H1 (cell line): ENCODE data around the gene UBE2E3. TPM values are rescaled to one million over a fixed set of nuclear protein-coding genes. Genes with fewer than 3 reads are reported as not detected.

Source experiments
- CTCF ChIA-PET: fragments of 300-600 bp; sonication (Branson Sonifier 250); formaldehyde crosslinking; loops from one replicate; lab custom pipeline; 2021; ENCODE audit not compliant: partially characterized antibody; lab: Charles Lee
- POLR2A ChIA-PET: fragments of 300-600 bp; sonication (Branson Sonifier 250); formaldehyde crosslinking; loops from one replicate; lab custom pipeline; 2021; ENCODE audit warnings: inconsistent platforms; ENCODE audit not compliant: partially characterized antibody; lab: Charles Lee
- DNase-seq, 2 experiments: peaks; one replicate each; pipeline versions ENCODE4 v3.0.0 to v3.0.0-alpha.2; 2010 to 2022; ENCODE audit warnings: low spot score in 2 of 2, low read depth in 1 of 2, mixed read lengths in 1 of 2
- FAIRE-seq: peaks from 2 replicates; lab custom pipeline; 2011; peaks lifted over from hg19 to GRCh38; lab: Jason Lieb, UNC
- H2AFZ ChIP-seq: 2 replicates; pipeline ENCODE4 v1.8.1; 2012; ENCODE audit warnings: low read length, inconsistent platforms
- H2AK5ac ChIP-seq: 2 replicates; pipeline ENCODE4 v1.6.1; 2013; ENCODE audit warnings: low read depth, low read length
- H2BK120ac ChIP-seq: replicated peaks from 2 replicates; pipeline ENCODE3; 2013; ENCODE audit warnings: low read depth, low read length, inconsistent platforms
- H2BK12ac ChIP-seq: 2 replicates; pipeline ENCODE4 v1.6.1; 2013; ENCODE audit warnings: low read depth, low read length
- H2BK15ac ChIP-seq: 2 replicates; pipeline ENCODE4 v1.6.1; 2013; ENCODE audit warnings: low read length
- H2BK20ac ChIP-seq: 2 replicates; pipeline ENCODE4 v1.6.1; 2013; ENCODE audit warnings: low read length
- H2BK5ac ChIP-seq: 2 replicates; pipeline ENCODE4 v1.6.1; 2013; ENCODE audit warnings: low read depth, low read length
- H3K14ac ChIP-seq: 2 replicates; pipeline ENCODE4 v1.6.1; 2013; ENCODE audit warnings: inconsistent platforms; ENCODE audit not compliant: insufficient read length
- H3K18ac ChIP-seq: 2 replicates; pipeline ENCODE4 v1.6.1; 2013; ENCODE audit warnings: low read length; ENCODE audit errors: extremely low read depth
- H3K23ac ChIP-seq: 2 replicates; pipeline ENCODE4 v1.6.1; 2013; ENCODE audit warnings: inconsistent platforms; ENCODE audit not compliant: insufficient read length
- H3K23me2 ChIP-seq: 2 replicates; pipeline ENCODE4 v1.6.1; 2013; ENCODE audit warnings: low read depth, low read length
- H3K27ac ChIP-seq: 2 replicates; pipeline ENCODE4 v1.6.1; 2011; ENCODE audit warnings: low read depth, low read length, inconsistent platforms
- H3K27me3 ChIP-seq, 4 experiments: replicated peaks in 1 of 4; 1 replicate in 1 of 4; 2 replicates in 3 of 4; pipeline versions ENCODE4 v1.6.1 to v1.8.1; 2011 to 2013; ENCODE audit warnings: low read length in 3 of 4, mild to moderate bottlenecking in 3 of 4, inconsistent platforms in 2 of 4, mixed read lengths in 2 of 4, moderate library complexity in 1 of 4; ENCODE audit not compliant: control insufficient read depth in 3 of 4, insufficient read depth in 3 of 4; ENCODE audit errors: extremely low read depth in 1 of 4
- H3K36me3 ChIP-seq, 4 experiments: 2 replicates each; pipeline versions ENCODE4 v1.6.1 to v1.8.1; 2011 to 2013; ENCODE audit warnings: mild to moderate bottlenecking in 4 of 4, low read length in 3 of 4, moderate library complexity in 2 of 4, control low read depth in 1 of 4, inconsistent platforms in 1 of 4; ENCODE audit not compliant: insufficient read depth in 4 of 4, control insufficient read depth in 2 of 4
- H3K4ac ChIP-seq: replicated peaks from 2 replicates; pipeline ENCODE3; 2013; ENCODE audit warnings: low read length, low read depth, mixed read lengths, inconsistent platforms; ENCODE audit not compliant: insufficient read length
- H3K4me1 ChIP-seq, 4 experiments: replicated peaks in 1 of 4; 1 replicate in 1 of 4; 2 replicates in 3 of 4; pipeline versions ENCODE4 v1.6.1 to v1.8.1; 2011 to 2013; ENCODE audit warnings: low read length in 3 of 4, inconsistent platforms in 2 of 4, mixed read lengths in 1 of 4; ENCODE audit not compliant: insufficient read depth in 4 of 4, control insufficient read depth in 3 of 4
- H3K4me2 ChIP-seq, 2 experiments: 2 replicates each; pipeline versions ENCODE4 v1.6.1 to v1.8.1; 2011 to 2013; ENCODE audit warnings: low read depth in 2 of 2, low read length in 2 of 2, control low read depth in 1 of 2, inconsistent platforms in 1 of 2, mild to moderate bottlenecking in 1 of 2; ENCODE audit not compliant: insufficient read depth in 1 of 2
- H3K4me3 ChIP-seq, 4 experiments: fragments of 200-600, 300-600 bp in 1 of 4; sonication (generic), shearing (Covaris generic), sonication (Bioruptor Twin) in 1 of 4; 2 replicates each; pipeline versions ENCODE4 v1.5.1 to v1.8.1; 2011 to 2016; ENCODE audit warnings: low read length in 4 of 4, low read depth in 3 of 4, control low read depth in 2 of 4, inconsistent platforms in 2 of 4, mild to moderate bottlenecking in 2 of 4, mixed read lengths in 1 of 4, moderate library complexity in 1 of 4; ENCODE audit not compliant: insufficient read depth in 2 of 4; ENCODE audit errors: extremely low read depth in 1 of 4
- H3K56ac ChIP-seq: replicated peaks from 2 replicates; pipeline ENCODE3; 2013; ENCODE audit warnings: low read depth, mild to moderate bottlenecking, mixed read lengths, low read length, inconsistent platforms; ENCODE audit not compliant: insufficient read length
- H3K79me1 ChIP-seq: 2 replicates; pipeline ENCODE4 v1.6.1; 2013; ENCODE audit warnings: low read depth, low read length, control low read depth
- H3K79me2 ChIP-seq, 2 experiments: 2 replicates each; pipeline versions ENCODE4 v1.6.1 to v1.8.1; 2012 to 2013; ENCODE audit warnings: low read length in 2 of 2, mild to moderate bottlenecking in 2 of 2, inconsistent platforms in 1 of 2; ENCODE audit not compliant: insufficient read depth in 2 of 2, control insufficient read depth in 1 of 2
- H3K9ac ChIP-seq, 4 experiments: replicated peaks in 1 of 4; 1 replicate in 1 of 4; 2 replicates in 3 of 4; pipeline versions ENCODE4 v1.6.1 to v1.8.1; 2011 to 2013; ENCODE audit warnings: low read depth in 3 of 4, low read length in 3 of 4, control low read depth in 2 of 4, mild to moderate bottlenecking in 2 of 4, moderate library complexity in 2 of 4, inconsistent platforms in 1 of 4; ENCODE audit errors: extremely low read depth in 1 of 4
- H3K9me3 ChIP-seq, 2 experiments: 2 replicates each; pipeline versions ENCODE4 v1.6.1 to v1.8.1; 2012 to 2013; ENCODE audit warnings: mild to moderate bottlenecking in 2 of 2, moderate library complexity in 2 of 2, control low read depth in 1 of 2, inconsistent platforms in 1 of 2, low read depth in 1 of 2, low read length in 1 of 2, mixed read lengths in 1 of 2; ENCODE audit not compliant: insufficient read depth in 2 of 2
- H4K20me1 ChIP-seq, 2 experiments: replicated peaks in 1 of 2; 2 replicates each; pipeline versions ENCODE3 to v1.8.1; 2011 to 2013; ENCODE audit warnings: inconsistent platforms in 2 of 2, low read length in 2 of 2, mild to moderate bottlenecking in 1 of 2; ENCODE audit not compliant: insufficient read depth in 2 of 2, control insufficient read depth in 1 of 2
- H4K5ac ChIP-seq: 2 replicates; pipeline ENCODE4 v1.6.1; 2013; ENCODE audit warnings: low read length, low read depth, mixed read lengths, inconsistent platforms; ENCODE audit not compliant: insufficient read length
- H4K8ac ChIP-seq: 2 replicates; pipeline ENCODE4 v1.8.0; 2013; ENCODE audit warnings: mild to moderate bottlenecking, moderate library complexity, low read length, inconsistent platforms; ENCODE audit not compliant: insufficient read depth; ENCODE audit errors: extremely low read depth
- H4K91ac ChIP-seq: replicated peaks from 2 replicates; pipeline ENCODE3; 2013; ENCODE audit warnings: low read length, mixed read lengths, inconsistent platforms; ENCODE audit not compliant: insufficient read length
- ASH2L ChIP-seq: fragments of 200-600, 300-600 bp; sonication (generic); IDR thresholded peaks from one replicate; pipeline ENCODE4 v1.7.1; 2017; ENCODE audit warnings: low read length
- EZH2 ChIP-seq: fragments of 200-600 bp; sonication (generic); IDR thresholded peaks from 2 replicates; pipeline ENCODE4 v1.7.1; 2012; ENCODE audit warnings: low read depth, mild to moderate bottlenecking, moderate library complexity, low read length, inconsistent platforms; ENCODE audit not compliant: severe bottlenecking
- GABPA ChIP-seq: IDR thresholded peaks from 2 replicates; pipeline ENCODE4 v1.6.1; 2011; ENCODE audit warnings: mild to moderate bottlenecking, low read length, moderate library complexity, borderline replicate concordance; ENCODE audit not compliant: insufficient read depth
- WGBS, 2 experiments: shearing (Covaris generic) in 1 of 2; methylation state at CpG; one replicate each; pipeline versions ENCODE4 v1.1.6 to v1.1.7; 2013 to 2015; ENCODE audit warnings: low lambda C conversion rate in 2 of 2, mixed read lengths in 2 of 2, inconsistent platforms in 1 of 2, low coverage in 1 of 2, missing lambda C conversion rate in 1 of 2; ENCODE audit not compliant: insufficient replicate concordance in 2 of 2, insufficient coverage in 1 of 2, insufficient read length in 1 of 2; ENCODE audit errors: extremely low coverage in 1 of 2, missing lambda C conversion rate in 1 of 2; 5-methylcytosine and 5-hydroxymethylcytosine counted together
- polyA plus RNA-seq, 7 experiments: library from polyadenylated mRNA; depleted of rRNA in 3 of 7; stranded (reverse) in 5 of 7; unstranded in 2 of 7; fragments of >200 nt in 5 of 7; fragments of 200-250 nt in 2 of 7; gene quantifications; 1 replicate in 5 of 7; 2 replicates in 1 of 7; 4 replicates in 1 of 7; pipeline versions ENCODE4 v1.2.1 to v1.2.3, GENCODE V29; 2011 to 2013; ENCODE audit warnings: missing spikeins in 2 of 7, mixed read lengths in 2 of 7
- total RNA-seq: library from RNA; stranded (reverse); fragmentation: NEBNext Ultra II Directional; extraction: Animal tissue kit (Norgen Biotek cat#: 25700); gene quantifications from 2 replicates; pipeline ENCODE4 v1.2.1, GENCODE V29; 2021

UBE2E3 gene
- total and polyA plus RNA-seq, 2 of the 8 experiments (the other 6 are each of a cell fraction or from before 2014, with no cell fraction given): 106 to 132 TPM

GRCh38 chr2:180987146-180987545 is 6.7 kb downstream of the UBE2E3 start:
- TF ChIP-seq GABPA (no peak), EZH2 (no peak), ASH2L (no peak)
- no peak overlapping the region for H3K4ac ChIP-seq
- 81% methylated on average over 2 of the region's 2 CpGs; no CpG with 5 or more reads in 1 of the 2 experiments for WGBS, 2 experiments
- no peaks in the 10 kb centered on the region; the same call in 1 of the 2 replicates for H3K79me1 ChIP-seq
- H2AK5ac ChIP-seq: no peak overlapping the region
- no peaks in the 10 kb centered on the region for H4K20me1 ChIP-seq
- H2BK5ac ChIP-seq: no peak overlapping the region
- CTCF ChIA-PET: no interaction called here
- H3K9ac ChIP-seq: no peak overlapping the region
- no peaks in the 10 kb centered on the region for H3K23me2 ChIP-seq
- no peak overlapping the region for H2BK20ac ChIP-seq
- H2BK15ac ChIP-seq: no peak overlapping the region
- peaks cover 0 to 91% of the 10 kb centered on the region in 2 experiments; a peak in 3 of 4 replicates for H3K79me2 ChIP-seq
- POLR2A ChIA-PET: no interaction called here
- H4K8ac ChIP-seq: no peak overlapping the region
- no peak overlapping the region for H3K14ac ChIP-seq
- H3K27me3 ChIP-seq: no peaks in the 10 kb centered on the region
- no peak overlapping the region for H4K91ac ChIP-seq
- H3K4me1 ChIP-seq: peaks cover 0 to 14% (median 2%) of the 10 kb centered on the region in 4 experiments; a peak in 3 of 7 replicates
- H2AFZ ChIP-seq: no peak overlapping the region
- H2BK120ac ChIP-seq: no peak overlapping the region
- no peak overlapping the region for H3K4me3 ChIP-seq
- H3K4me2 ChIP-seq: no peak overlapping the region
- H3K27ac ChIP-seq: no peak overlapping the region
- no peaks in the 10 kb centered on the region for H3K9me3 ChIP-seq
- peaks cover 0 to 15% (median 1%) of the 10 kb centered on the region in 4 experiments; a peak in 3 of 8 replicates for H3K36me3 ChIP-seq
- H3K56ac ChIP-seq: no peak overlapping the region
- H3K18ac ChIP-seq: no peak overlapping the region
- FAIRE-seq (no peak), DNase-seq (no peak)
- H3K23ac ChIP-seq: no peak overlapping the region
- no peak overlapping the region for H2BK12ac ChIP-seq
- no peak overlapping the region for H4K5ac ChIP-seq
